ENCODE data around the gene KBTBD3.

DNA sequence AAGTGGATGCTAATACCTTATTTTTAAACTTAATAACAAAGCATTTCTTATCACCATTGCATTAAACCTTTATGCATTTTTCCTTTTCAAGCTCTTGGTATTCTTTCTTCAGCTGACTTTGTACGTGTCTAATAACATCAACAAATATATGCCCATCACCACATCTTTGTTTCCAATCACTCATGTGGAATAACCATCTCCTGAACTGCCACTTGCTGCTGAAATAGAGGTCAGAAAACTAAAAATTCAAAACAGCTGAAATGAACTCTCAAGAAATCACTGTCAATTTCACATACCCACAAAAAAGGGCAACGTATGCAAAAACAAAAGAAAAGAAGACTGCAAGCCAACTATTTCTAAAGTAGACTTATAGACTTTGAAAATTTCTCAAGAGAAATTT lies 62.5 kb downstream of the KBTBD3 start:
- TF ChIP-seq ARNT (IDR thresholded peaks at IDR 0.05) (no peak), FOXM1 (IDR thresholded peaks at IDR 0.05; ENCODE audit: borderline replicate concordance) (no peak), NFRKB (IDR thresholded peaks at IDR 0.05) (no peak)
